HEK293T (cell line): ENCODE measurements around the gene METTL16.

Experiments used
- CTCF ChIA-PET: fragments of 350-600 bp; formaldehyde crosslinking; extraction: SDS; loops from one replicate; lab custom pipeline; 2021; ENCODE audit warnings: antibody characterized with exemption, inconsistent platforms; lab: Yijun Ruan, JAX
- POLR2A ChIA-PET: fragments of 350-600 bp; formaldehyde crosslinking; extraction: SDS; loops from one replicate; lab custom pipeline; 2020; ENCODE audit warnings: antibody characterized with exemption, inconsistent platforms; lab: Yijun Ruan, JAX
- DNase-seq: peaks from one replicate; pipeline ENCODE4 v3.0.0; 2012; ENCODE audit warnings: mixed read lengths; ENCODE audit errors: extremely low spot score
- ARNT ChIP-seq: fragments of 450-650 bp; IDR thresholded peaks from 2 replicates; pipeline ENCODE4 v1.6.1; 2017; ENCODE audit warnings: mild to moderate bottlenecking
- BHLHE40 ChIP-seq: fragments of 450-650 bp; IDR thresholded peaks from 2 replicates; pipeline ENCODE4 v1.6.1; 2016; ENCODE audit warnings: mild to moderate bottlenecking, moderate library complexity, borderline replicate concordance
- CTBP1 ChIP-seq: fragments of 450-650 bp; IDR thresholded peaks from 2 replicates; pipeline ENCODE4 v1.6.1; 2016; ENCODE audit warnings: borderline replicate concordance
- ELF4 ChIP-seq: fragments of 450-650 bp; IDR thresholded peaks from 2 replicates; pipeline ENCODE4 v1.6.1; 2017; ENCODE audit warnings: antibody characterized with exemption
- FOXA1 ChIP-seq: fragments of 450-650 bp; IDR thresholded peaks from 2 replicates; pipeline ENCODE4 v1.6.1; 2016; ENCODE audit warnings: mild to moderate bottlenecking
- FOXK2 ChIP-seq: fragments of 450-650 bp; IDR thresholded peaks from 2 replicates; pipeline ENCODE4 v1.6.1; 2016; ENCODE audit warnings: mild to moderate bottlenecking
- FOXM1 ChIP-seq: fragments of 450-650 bp; IDR thresholded peaks from 2 replicates; pipeline ENCODE4 v1.6.1; 2017; ENCODE audit warnings: mild to moderate bottlenecking, borderline replicate concordance
- HDGF ChIP-seq: fragments of 450-650 bp; IDR thresholded peaks from 2 replicates; pipeline ENCODE4 v1.6.1; 2017; ENCODE audit warnings: antibody characterized with exemption, borderline replicate concordance
- L3MBTL2 ChIP-seq: fragments of 450-650 bp; conservative IDR thresholded peaks from 2 replicates; pipeline ENCODE4 v1.6.1; 2016; ENCODE audit warnings: mild to moderate bottlenecking
- LEF1 ChIP-seq: fragments of 450-650 bp; IDR thresholded peaks from 2 replicates; pipeline ENCODE4 v1.6.1; 2017; ENCODE audit warnings: mild to moderate bottlenecking, borderline replicate concordance
- NFRKB ChIP-seq: fragments of 450-650 bp; IDR thresholded peaks from 2 replicates; pipeline ENCODE4 v1.6.1; 2016; ENCODE audit warnings: mild to moderate bottlenecking, moderate library complexity
- SP1 ChIP-seq: fragments of 450-650 bp; IDR thresholded peaks from 2 replicates; pipeline ENCODE4 v1.6.1; 2017
- SUZ12 ChIP-seq: fragments of 450-650 bp; IDR thresholded peaks from 2 replicates; pipeline ENCODE4 v1.6.1; 2016; ENCODE audit warnings: mild to moderate bottlenecking
- TARDBP ChIP-seq: fragments of 450-650 bp; IDR thresholded peaks from 2 replicates; pipeline ENCODE4 v1.6.1; 2016
- ZNF384 ChIP-seq: fragments of 450-650 bp; IDR thresholded peaks from 2 replicates; pipeline ENCODE4 v1.6.1; 2016
- TF ChIP-seq, protein P1 (sequence below): fragments of 450-650 bp; IDR thresholded peaks from 2 replicates; pipeline ENCODE4 v1.6.1; 2016

METTL16 gene

DNA sequence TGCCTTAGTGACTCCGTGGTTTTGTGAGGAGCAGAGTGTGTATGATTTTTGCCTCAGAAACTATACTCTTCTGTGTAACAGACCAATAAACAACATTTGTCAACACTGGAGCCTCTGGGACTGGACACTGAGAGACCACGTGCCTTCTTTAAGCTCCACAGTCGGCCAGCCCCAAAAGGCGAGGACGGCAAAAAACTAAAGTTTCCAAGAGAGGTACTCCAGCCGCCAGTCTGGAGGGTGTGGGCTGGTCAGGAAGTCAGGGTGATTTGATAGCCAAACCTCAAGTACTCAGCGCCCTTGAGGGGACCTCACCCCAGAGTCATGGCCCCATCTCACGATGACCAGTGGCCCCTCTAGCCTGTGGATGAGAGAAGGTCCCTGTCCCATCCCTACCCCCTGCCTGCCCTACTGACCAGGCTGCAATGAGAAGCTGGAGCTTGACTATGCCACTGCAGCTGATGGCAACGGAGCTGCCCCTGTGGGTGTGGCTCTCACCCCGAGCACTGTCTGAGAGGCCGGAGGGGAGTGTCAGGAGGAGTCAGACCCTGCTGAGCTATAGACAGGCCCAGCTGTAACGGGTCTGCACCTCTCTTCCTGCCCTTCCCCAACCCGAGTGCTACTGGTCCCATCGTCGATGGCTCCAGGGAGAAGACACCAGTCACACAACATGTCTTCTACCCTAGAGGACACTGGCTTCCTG lies 130.6 kb downstream of the METTL16 start:
- CTCF ChIA-PET = interaction anchor here (1.2 to 1.7 kb wide), 3 partner anchors 11 to 35 kb away, joined by 4 to 12 read pairs (median 6); no protein-coding TSS in a partner anchor
- no peak for DNase-seq
- POLR2A ChIA-PET = interaction anchor here (2.0 to 3.3 kb wide), 2 partner anchors 11 to 35 kb away, joined by 16 to 22 read pairs; no protein-coding TSS in a partner anchor
- TF ChIP-seq, protein P1, sequence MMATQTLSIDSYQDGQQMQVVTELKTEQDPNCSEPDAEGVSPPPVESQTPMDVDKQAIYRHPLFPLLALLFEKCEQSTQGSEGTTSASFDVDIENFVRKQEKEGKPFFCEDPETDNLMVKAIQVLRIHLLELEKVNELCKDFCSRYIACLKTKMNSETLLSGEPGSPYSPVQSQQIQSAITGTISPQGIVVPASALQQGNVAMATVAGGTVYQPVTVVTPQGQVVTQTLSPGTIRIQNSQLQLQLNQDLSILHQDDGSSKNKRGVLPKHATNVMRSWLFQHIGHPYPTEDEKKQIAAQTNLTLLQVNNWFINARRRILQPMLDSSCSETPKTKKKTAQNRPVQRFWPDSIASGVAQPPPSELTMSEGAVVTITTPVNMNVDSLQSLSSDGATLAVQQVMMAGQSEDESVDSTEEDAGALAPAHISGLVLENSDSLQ = no peak
- TF ChIP-seq LEF1 (no peak), L3MBTL2 (no peak), ARNT (no peak), ZNF384 (no peak), TARDBP (no peak), FOXA1 (no peak), CTBP1 (no peak)

DNA sequence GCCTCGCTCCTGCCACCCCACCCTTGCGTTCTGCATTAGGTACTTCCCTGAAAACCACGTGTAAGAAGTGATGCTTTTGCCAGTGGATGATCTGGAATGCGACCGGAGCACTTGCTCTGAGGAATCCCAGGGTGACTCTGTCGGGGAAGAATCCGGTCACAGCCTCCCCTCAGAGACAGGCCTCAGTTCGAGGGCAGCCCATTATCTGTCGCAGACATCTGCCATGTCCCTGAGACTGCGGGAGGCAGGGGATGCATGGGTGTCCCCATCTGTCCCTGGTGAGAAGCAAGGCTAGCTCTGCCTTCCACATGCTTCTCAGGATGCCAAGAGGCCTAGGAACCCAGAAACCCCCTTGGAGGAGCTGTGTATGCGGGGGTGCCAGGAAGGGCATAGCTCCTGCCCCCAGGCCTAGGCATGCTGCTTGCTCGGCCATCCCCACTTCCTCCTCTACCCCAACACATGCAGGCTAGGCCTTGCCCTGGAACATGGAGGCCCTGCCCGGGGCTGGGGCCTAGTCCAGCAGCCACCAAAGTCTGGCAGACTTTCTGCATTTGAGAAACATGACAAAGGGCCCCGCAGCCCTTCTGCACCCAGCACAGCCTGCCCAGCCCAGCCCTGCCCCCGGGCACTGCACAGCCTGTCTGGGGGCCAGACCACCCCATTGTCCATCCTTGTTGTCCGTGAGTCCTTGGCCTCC lies 131.3 kb downstream of the METTL16 start:
- POLR2A ChIA-PET = no interaction called here
- CTCF ChIA-PET = interaction anchor here (1.2 kb wide), 1 partner anchor 36 kb away, joined by 4 read pairs; no protein-coding TSS in a partner anchor
- no peak for TF ChIP-seq L3MBTL2
- TF ChIP-seq FOXM1 = no peak
- no peak for TF ChIP-seq ELF4
- no peak for TF ChIP-seq TARDBP
- no peak for TF ChIP-seq FOXA1
- TF ChIP-seq NFRKB = no peak
- TF ChIP-seq CTBP1 = no peak
- no peak for TF ChIP-seq HDGF
- no peak for TF ChIP-seq SUZ12
- TF ChIP-seq, protein P1 = no peak
- no peak for TF ChIP-seq ARNT
- TF ChIP-seq BHLHE40 = no peak
- TF ChIP-seq LEF1 = no peak
- TF ChIP-seq ZNF384 = no peak
- TF ChIP-seq SP1 = no peak
- no peak for TF ChIP-seq FOXK2
- DNase-seq = no peak

DNA sequence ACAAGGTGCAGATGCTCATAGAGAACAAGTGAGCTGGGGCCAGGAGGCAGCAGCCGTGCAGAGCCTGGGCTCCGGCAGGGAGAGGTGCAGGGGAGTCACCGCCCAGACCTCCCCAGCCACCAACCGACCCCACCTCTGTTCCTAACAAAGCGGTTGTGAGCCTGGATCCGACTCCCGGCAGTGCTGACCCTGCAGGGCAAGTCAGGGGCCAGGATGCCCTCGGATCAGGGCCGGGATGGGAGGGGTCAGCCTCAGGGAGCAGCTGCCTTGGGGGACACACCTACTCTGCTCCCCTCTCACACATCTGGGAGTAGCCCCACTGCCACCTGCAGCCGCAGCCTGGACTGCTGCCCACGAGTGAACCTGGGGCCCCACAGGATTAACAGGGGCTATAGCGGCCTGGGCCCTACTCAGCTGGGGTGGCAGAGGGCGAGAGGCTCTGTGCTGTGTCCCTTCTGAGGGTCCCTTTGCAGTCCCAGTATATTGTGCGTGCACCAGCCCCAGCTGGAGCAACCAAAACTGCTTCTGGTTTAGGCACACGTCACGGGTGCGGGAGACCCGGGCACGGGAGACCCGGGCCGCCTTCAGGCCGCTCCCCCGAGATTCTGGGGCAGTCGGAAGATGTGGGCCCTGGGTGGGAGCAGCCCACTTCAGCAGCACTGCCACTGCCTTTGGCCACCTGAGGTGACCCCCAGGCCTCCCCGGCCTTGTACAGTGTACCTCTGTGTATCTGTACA lies 132.0 kb downstream of the METTL16 start:
- ChIA-PET POLR2A (no interaction called here), CTCF (no interaction called here)
- DNase-seq = no peak
- TF ChIP-seq TARDBP (no peak), ARNT (no peak), L3MBTL2 (no peak), FOXM1 (no peak), LEF1 (no peak), BHLHE40 (no peak), NFRKB (no peak), FOXA1 (no peak)
- TF ChIP-seq, protein P1 = no peak

DNA sequence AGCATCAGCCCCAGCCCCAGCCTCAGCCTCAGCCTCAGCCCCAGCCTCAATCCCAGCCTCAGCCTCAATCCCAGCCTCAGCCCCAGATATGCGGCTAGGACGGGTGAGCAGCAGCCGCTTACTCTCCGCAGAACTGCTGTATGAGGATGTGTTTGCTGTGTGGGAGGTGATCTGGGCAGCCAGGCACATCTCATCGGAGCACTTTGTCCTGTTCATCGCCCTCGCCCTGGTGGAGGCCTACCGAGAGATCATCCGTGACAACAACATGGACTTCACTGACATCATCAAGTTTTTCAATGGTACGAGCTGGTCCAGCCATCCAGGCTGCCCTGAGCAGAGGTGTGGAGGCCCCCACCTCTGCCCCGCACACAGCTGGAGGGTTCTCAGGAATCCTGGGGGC lies 132.8 kb downstream of the METTL16 start:
- no peak for TF ChIP-seq LEF1
- TF ChIP-seq FOXA1 = no peak
- no peak for TF ChIP-seq ELF4
- TF ChIP-seq ARNT = no peak
- TF ChIP-seq ZNF384 = no peak
- no peak for TF ChIP-seq SUZ12
- no peak for TF ChIP-seq CTBP1
- TF ChIP-seq FOXK2 = no peak
- no peak for TF ChIP-seq FOXM1
- TF ChIP-seq HDGF = no peak

DNA sequence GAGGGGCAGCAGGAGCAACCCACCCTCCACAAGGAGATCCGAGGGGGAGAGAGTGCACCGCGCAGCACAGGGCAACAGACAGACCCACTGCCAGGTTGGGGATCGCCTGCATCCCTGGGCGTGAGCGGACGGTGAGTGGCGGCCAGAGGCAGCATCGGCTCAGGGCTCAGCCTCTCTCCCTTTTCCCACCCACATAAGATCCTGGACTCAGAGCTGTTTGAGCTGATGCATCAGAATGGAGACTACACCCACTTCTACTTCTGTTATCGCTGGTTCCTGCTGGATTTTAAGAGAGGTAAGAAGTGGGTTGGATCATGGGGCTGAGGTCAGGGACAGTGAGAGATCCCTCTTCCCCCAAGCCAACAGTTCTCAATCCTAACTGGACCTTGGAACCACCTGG lies 134.0 kb downstream of the METTL16 start:
- POLR2A ChIA-PET = no interaction called here
- TF ChIP-seq SP1 (no peak), NFRKB (no peak), HDGF (no peak), BHLHE40 (no peak), LEF1 (no peak), FOXM1 (no peak), ARNT (no peak), L3MBTL2 (no peak)
- CTCF ChIA-PET = no interaction called here
- no peak for DNase-seq

More for the DNA sequence above, 132.8 kb downstream of the METTL16 start:
- CTCF ChIA-PET = no interaction called here
- POLR2A ChIA-PET = no interaction called here
- DNase-seq = no peak

DNA sequence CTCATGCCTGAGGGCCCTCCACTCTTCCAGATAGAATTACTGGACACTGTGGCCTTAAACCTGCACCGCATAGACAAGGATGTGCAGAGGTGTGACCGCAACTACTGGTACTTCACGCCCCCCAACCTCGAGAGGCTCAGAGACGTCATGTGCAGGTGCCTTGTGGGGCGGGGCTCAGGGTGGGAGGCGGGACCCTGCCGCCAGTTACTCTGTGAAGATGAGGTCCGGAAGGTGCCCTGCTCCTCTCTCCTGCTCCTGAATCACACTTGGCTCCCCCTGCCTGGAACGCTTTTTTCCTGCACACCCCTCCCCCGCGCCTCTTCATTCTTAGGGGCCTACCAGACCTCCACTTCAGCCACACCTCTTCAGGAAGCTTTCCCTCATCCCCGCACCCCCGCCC lies 135.6 kb downstream of the METTL16 start:
- DNase-seq = no peak
- ChIA-PET POLR2A (no interaction called here), CTCF (no interaction called here)
- TF ChIP-seq ARNT (no peak), FOXK2 (no peak), ELF4 (no peak), L3MBTL2 (no peak), BHLHE40 (no peak), FOXA1 (no peak)
- TF ChIP-seq, protein P1 = no peak
